HG03159 (cell line): ENCODE measurements around the gene ASGR2.
"Not testable (repeated sequence)": the region's sequence is repeated elsewhere in the genome, so short reads cannot be mapped to it uniquely, and the experiment has no call there.

Experiments used
- ATAC-seq: cut with Tn5 transposase; IDR thresholded peaks from one replicate; pipeline ENCODE4 v1.9.1; 2021; ENCODE audit warnings: mild to moderate bottlenecking, moderate library complexity; ENCODE audit not compliant: unreplicated experiment

ASGR2 gene

GRCh38 chr17:7101531-7101930, 13.1 kb downstream of the ASGR2 start:
- no peak for ATAC-seq

GRCh38 chr17:7100641-7101379, 13.8 kb downstream of the ASGR2 start:
- not testable (repeated sequence) for ATAC-seq

DNA sequence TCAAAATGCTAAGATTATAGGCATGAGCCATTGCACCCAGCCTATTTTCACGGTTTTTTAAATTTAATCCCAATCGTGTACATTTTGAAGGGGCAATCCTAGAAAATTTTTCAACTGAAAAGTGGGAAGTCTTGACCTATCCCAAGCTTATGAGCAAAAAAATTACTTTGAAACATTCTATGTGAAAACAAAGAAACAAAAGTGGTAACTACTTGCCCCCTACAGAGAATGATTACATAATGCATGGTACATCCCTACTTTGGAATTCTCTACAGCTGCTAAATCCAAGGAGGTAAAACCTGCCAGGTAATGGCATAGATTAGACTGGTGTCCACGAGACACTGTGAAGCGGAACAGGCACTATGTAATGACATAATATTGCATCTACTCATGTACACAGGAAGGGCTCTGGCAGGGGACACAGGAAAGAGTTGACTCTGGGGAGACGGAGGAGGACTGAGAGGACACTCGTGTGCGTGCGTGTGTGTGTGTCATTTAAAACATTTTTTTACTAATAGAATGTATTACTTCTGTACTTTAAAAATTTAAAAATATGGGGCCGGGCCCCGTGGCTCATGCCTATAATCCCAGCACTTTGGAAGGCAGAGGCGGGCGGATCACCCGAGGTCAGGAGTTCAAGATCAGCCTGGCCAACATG, 15.7 kb downstream of the ASGR2 start:
- ATAC-seq = no peak

DNA sequence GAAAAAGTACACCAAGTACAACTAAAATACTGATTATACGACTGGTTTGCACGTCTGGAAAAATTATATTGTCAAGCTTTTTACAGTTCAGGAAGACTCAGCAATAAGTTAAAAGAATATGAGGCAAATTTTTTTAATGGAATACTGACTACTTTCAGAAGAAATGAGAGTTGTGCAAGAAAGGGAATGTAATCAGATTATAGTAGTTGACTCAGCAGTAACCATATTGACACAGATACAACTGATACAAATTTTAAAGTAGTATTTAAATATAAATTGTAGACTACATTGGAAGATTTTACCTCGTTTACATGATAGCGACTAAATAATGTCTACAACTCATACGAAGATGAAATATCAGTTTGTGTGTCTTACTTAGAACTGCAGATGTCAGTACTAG, 16.7 kb downstream of the ASGR2 start:
- ATAC-seq = no peak

DNA sequence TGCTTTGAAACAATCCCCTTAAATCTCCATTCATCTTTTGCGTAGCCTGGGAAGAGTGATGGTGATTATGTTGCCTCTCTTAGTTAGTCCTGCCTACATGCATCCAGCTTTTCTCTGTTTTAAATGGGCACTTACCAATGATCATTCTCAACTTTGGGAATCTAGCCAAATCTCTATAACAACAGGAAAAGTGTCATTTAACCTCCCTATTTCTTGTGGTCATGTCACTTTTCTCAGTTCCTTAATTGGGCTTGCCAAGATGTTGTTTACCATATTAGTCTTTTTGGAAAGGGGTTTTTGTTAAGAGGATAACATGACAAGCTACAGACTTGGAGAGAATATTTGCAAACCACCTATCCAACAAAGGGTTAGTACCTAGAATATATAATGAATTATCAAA, 19.0 kb downstream of the ASGR2 start:
- no peak for ATAC-seq

GRCh38 chr17:7094652-7095019, 20.0 kb downstream of the ASGR2 start:
- ATAC-seq = no peak

DNA sequence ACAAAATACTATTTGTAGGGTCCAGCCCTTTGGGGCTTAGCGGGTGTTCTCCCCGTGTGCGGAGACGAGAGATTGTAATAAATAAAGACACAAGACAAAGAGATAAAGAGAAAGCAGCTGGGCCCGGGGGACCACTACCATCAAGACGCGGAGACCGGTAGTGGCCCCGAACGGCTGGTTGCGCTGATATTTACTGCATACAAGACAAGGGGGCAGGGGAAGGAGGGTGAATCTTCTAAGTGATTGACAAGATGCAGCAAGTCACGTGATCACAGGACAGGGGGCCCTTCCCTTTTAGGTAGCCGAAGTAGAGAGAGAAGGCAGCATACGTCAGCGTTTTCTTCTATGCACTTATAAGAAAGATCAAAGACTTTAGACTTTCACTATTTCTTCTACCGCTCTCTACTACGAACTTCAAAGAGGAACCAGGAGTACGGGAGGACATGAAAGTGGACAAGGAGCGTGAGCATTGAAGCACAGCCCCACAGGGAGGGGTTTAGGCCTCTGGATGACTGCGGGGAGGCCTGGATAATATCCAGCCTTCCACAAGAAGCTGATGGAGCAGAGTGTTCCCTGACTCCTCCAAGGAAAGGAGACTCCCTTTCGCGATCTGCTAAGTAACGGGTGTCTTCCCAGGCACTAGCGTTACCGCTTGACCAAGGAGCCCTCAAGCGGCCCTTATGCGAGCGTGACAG, 23.2 kb downstream of the ASGR2 start:
- ATAC-seq = not testable (repeated sequence)

- ATAC-seq = not testable (repeated sequence)
These were observed 25.1 kb downstream of the ASGR2 start for GRCh38 chr17:7089570-7089969.

DNA sequence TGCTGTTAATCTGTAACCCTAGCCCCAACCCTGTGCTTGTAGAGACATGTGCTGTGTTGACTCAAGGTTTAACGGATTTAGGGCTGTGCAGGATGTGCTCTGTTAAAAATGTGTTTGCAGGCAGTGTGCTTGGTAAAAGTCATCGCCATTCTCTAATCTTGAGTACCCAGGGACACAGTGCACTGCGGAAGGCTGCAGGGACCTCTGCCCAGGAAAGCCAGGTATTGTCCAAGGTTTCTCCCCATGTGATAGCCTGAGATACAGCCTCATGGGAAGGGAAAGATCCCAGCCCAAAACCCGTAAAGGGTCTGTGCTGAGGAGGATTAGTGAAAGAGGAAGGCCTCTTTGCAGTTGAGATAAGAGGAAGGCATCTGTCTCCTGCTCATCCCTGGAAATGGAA, 26.2 kb downstream of the ASGR2 start:
- ATAC-seq = not testable (repeated sequence)

- no peak for ATAC-seq
These were observed 30.5 kb downstream of the ASGR2 start for GRCh38 chr17:7084088-7084487.

DNA sequence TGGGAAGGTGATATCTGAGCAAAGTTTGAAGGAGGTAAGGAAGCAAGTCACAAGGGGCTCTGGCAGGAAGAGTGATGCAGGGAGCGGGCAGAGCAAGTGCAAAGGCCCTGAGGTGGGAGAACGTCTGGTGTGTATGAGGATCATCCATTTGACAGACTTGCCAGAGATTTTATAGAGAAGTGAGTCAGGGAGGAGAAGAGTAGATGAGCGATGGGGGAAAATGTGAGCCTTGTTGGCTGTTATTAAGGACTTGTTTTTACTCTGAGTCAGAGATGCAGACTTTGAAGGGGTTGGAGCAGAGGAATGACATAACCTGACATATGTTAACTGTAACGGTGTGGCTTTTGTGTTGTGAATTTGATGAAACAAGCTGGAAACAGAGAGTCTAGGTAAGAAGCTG, 31.0 kb downstream of the ASGR2 start:
- no peak for ATAC-seq

DNA sequence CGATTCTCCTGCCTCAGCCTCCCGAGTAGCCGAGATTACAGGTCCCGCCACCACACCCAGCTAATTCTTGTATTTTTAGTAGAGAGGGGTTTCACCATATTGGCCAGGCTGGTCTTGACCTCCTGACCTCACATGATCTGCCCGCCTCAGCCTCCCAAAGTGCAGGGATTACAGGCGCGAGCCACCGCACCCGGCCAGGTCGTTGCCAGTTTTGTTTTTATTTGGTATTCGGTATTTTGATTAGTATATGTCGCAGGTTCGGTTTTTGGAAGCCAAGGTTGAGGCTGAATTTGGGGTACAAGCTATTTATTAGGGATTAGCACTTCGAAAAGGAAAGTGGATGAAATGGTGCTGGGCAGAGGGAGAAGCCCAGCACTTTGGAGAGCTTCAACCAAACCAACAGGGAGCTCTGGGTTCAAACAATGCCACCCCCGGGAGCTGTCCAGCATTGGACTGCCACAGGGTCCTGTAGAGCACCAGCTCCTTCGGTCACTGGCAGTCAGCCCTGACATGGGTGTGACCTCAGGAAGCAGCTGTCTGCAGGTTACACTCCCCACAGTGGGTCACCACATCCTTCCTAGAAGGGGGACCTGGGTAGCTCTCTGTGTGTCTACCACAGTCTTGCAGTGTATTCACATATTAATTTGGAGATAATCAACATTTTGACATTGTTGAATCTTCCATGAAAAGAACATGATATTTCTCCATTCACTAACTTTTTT, 33.1 kb downstream of the ASGR2 start:
- ATAC-seq = no peak

GRCh38 chr17:7080456-7081041, 34.1 kb downstream of the ASGR2 start:
- no peak for ATAC-seq

DNA sequence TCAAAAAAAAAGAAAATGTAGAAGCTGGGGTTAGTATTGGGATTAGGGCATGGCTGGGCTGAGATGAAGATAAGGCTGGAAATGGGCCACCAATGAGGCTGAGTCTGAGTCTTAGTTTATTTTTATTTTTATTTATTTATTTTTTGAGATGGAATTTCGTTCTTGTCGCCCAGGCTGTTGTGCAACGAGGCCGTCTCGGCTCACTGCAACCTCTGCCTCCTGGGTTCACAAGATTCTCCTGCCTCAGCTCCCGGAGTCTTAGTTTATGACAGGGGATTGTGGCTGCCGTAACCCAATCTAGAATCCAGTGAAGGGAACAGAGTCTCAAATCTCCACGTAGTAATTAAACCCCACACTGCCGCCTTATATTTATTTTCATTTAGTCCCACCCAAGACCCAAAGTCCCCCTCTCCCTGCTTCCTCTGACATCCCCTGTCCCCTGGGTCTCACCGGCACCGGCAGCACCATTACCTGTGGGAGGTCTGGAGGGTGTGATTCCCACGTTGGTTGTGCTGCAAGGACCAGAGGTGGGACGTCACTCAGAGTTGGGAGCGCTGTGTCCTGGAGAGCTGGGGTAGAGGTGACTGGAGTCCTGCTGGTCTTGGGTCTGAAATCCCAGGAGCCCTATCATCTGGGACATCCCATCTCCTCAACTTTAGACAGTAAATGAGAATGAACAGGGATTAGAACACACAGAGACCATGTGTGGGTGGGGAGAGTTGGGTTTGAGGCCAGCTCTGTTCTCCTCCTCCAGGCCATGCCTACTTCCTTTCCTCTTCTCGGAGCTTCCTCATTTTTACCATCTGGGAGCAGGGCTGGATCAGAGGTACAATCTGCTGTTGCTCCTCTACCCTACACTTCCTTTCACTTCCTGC, 34.8 kb downstream of the ASGR2 start, which contains the start of gene CLEC10A:
CLEC10A (minus strand) TSS at position 671 of the 875 bp plus-strand sequence. CDS start 1,439 bp downstream, outside the sequence.
- ATAC-seq = no peak

GRCh38 chr17:7078711-7079110, 35.9 kb downstream of the ASGR2 start:
- no peak for ATAC-seq

- no peak for ATAC-seq
These were observed 36.6 kb downstream of the ASGR2 start for GRCh38 chr17:7077911-7078546.

- no peak for ATAC-seq
These were observed 39.7 kb downstream of the ASGR2 start for GRCh38 chr17:7074931-7075330.

GRCh38 chr17:7072406-7072805, 42.2 kb downstream of the ASGR2 start:
- ATAC-seq = no peak

- no peak for ATAC-seq
These were observed 43.9 kb downstream of the ASGR2 start for GRCh38 chr17:7070712-7071111.
